ENCODE results near the gene U2AF2.

DNA sequence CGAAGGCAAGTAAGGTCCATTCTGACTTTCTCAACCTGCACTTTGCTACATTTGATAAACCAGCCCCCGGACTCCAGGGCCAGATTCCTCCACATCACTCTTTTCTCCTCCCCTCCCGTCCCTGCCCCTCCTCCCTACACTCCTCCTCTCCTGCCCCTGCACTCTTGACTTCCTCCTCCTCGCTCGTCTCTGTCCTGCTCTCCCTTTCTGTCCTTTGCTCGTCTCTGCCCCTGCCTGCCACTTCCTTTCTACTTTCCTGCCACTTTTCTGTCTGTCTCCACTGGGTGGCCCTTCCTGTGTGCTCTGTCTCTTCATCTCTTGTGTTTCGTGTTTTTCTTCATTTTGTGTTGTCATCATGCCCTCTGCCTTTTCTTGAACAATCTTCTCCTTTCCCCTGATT, 7.0 kb downstream of the U2AF2 start:
- TF ChIP-seq MXI1 (IDR thresholded peaks at IDR 0.05; ENCODE audit: borderline replicate concordance, low read depth, low read length) (no peak), POLR2A (IDR thresholded peaks at IDR 0.05; ENCODE audit: low read depth, low read length) (no peak), CTCF (conservative IDR thresholded peaks at IDR 0.05; ENCODE audit: low read depth, low read length) (no peak), USF2 (IDR thresholded peaks at IDR 0.05; ENCODE audit: low read depth, low read length) (no peak), SMC3 (IDR thresholded peaks at IDR 0.05; ENCODE audit: low read depth, low read length) (no peak), RFX5 (IDR thresholded peaks at IDR 0.05; ENCODE audit: low read depth, low read length) (no peak), CEBPB (IDR thresholded peaks at IDR 0.05; ENCODE audit: low read depth, low read length) (no peak), NFE2L2 (IDR thresholded peaks at IDR 0.05; ENCODE audit: low read depth, low read length) (no peak), BHLHE40 (IDR thresholded peaks at IDR 0.05; ENCODE audit: low read depth, low read length) (no peak), MAFK (IDR thresholded peaks at IDR 0.05; ENCODE audit: low read depth, low read length) (no peak), RAD21 (IDR thresholded peaks at IDR 0.05; ENCODE audit: low read length) (no peak), RCOR1 (IDR thresholded peaks at IDR 0.05; ENCODE audit: insufficient replicate concordance, low read length) (no peak)
